ENCODE results near the gene KIFC1.

KIFC1 gene

GRCh38 chr6:33425668-33426577 is 34.3 kb downstream of the KIFC1 start:
- DNase-seq (ENCODE audit: low read depth), result peak; percentile 53

- DNase-seq (ENCODE audit: low read depth), result no peak
Measured at GRCh38 chr6:33426590-33427511, 35.2 kb downstream of the KIFC1 start.

- no peak for DNase-seq (ENCODE audit: low read depth)
Measured at GRCh38 chr6:33427585-33428223, 36.1 kb downstream of the KIFC1 start.

- DNase-seq (ENCODE audit: low read depth), result no peak
Measured at GRCh38 chr6:33428224-33428965, 36.8 kb downstream of the KIFC1 start.

GRCh38 chr6:33428966-33429749 is 37.5 kb downstream of the KIFC1 start:
- DNase-seq (ENCODE audit: low read depth), result no peak

- DNase-seq (ENCODE audit: low read depth), result no peak
Measured at GRCh38 chr6:33429750-33430052, 38.1 kb downstream of the KIFC1 start.

- no peak for DNase-seq (ENCODE audit: low read depth)
Measured at GRCh38 chr6:33430334-33430733, 38.7 kb downstream of the KIFC1 start.

GRCh38 chr6:33430991-33431879 is 39.6 kb downstream of the KIFC1 start:
- DNase-seq (ENCODE audit: low read depth), result peak; percentile 50

GRCh38 chr6:33431880-33432541 is 40.4 kb downstream of the KIFC1 start:
- DNase-seq (ENCODE audit: low read depth), result no peak

- no peak for DNase-seq (ENCODE audit: low read depth)
Measured at GRCh38 chr6:33432546-33432945, 40.9 kb downstream of the KIFC1 start.

- DNase-seq (ENCODE audit: low read depth), result no peak
Measured at GRCh38 chr6:33433001-33433543, 41.4 kb downstream of the KIFC1 start.

GRCh38 chr6:33433544-33434191 is 42.0 kb downstream of the KIFC1 start:
- DNase-seq (ENCODE audit: low read depth), result no peak

GRCh38 chr6:33434961-33435360 is 43.3 kb downstream of the KIFC1 start:
- DNase-seq (ENCODE audit: low read depth), result no peak

GRCh38 chr6:33437666-33438065 is 46.0 kb downstream of the KIFC1 start:
- no peak for DNase-seq (ENCODE audit: low read depth)

GRCh38 chr6:33438978-33439594 is 47.5 kb downstream of the KIFC1 start:
- DNase-seq (ENCODE audit: low read depth), result no peak

- no peak for DNase-seq (ENCODE audit: low read depth)
Measured at GRCh38 chr6:33439956-33440648, 48.5 kb downstream of the KIFC1 start.

- DNase-seq (ENCODE audit: low read depth), result no peak
Measured at GRCh38 chr6:33440649-33441309, 49.2 kb downstream of the KIFC1 start.

All from stimulated activated CD8-positive, alpha-beta memory T cell treated with anti-CD3 and anti-CD28 coated beads, Interleukin-15, amount 100 ng/mL, for 24 hours (primary cell).